PC-9 (cell line): ENCODE data around the gene ZNF37A. TPM values are rescaled to one million over a fixed set of nuclear protein-coding genes. Genes with fewer than 3 reads are reported as not detected.
"Not testable (repeated sequence)": the region's sequence is repeated elsewhere in the genome, so short reads cannot be mapped to it uniquely, and the experiment has no call there.

ENCODE experiments used
- BruUV-seq: library from RNA; stranded (reverse); fragments of 400-500 nt; replicated peaks from 2 replicates; lab custom pipeline; 2021; lab: Mats Ljungman, UMichigan
- CTCF ChIA-PET: fragments of 300-600 bp; sonication (Branson Sonifier 250); formaldehyde crosslinking; loops from one replicate; lab custom pipeline; 2022; ENCODE audit warnings: antibody characterized with exemption; lab: Charles Lee
- POLR2A ChIA-PET: fragments of 300-600 bp; sonication (Branson Sonifier 250); formaldehyde crosslinking; loops from one replicate; lab custom pipeline; 2022; ENCODE audit warnings: antibody characterized with exemption; ENCODE audit not compliant: unreplicated experiment; lab: Charles Lee
- DNase-seq, 2 experiments: peaks; one replicate each; pipeline versions ENCODE4 v3.0.0 to v3.0.0-alpha.2; 2015 to 2022; ENCODE audit warnings: mixed read lengths in 1 of 2
- H2AFZ ChIP-seq: fragments of 200-600 bp; sonication (generic); 2 replicates; pipeline ENCODE4 v1.8.1; 2017; ENCODE audit warnings: antibody characterized with exemption
- H3F3A ChIP-seq: fragments of 200-600 bp; sonication (generic); 2 replicates; pipeline ENCODE4 v1.8.1; 2017; ENCODE audit warnings: antibody characterized with exemption, mild to moderate bottlenecking, low read depth; ENCODE audit not compliant: insufficient read depth
- H3K27ac ChIP-seq: fragments of 200-600 bp; sonication (generic); 2 replicates; pipeline ENCODE4 v1.6.1; 2016; ENCODE audit warnings: mixed run types
- H3K27me3 ChIP-seq: fragments of 200-600 bp; sonication (generic); 2 replicates; pipeline ENCODE4 v1.6.1; 2016; ENCODE audit warnings: low read depth, mixed run types; ENCODE audit not compliant: insufficient read depth
- H3K36me3 ChIP-seq: fragments of 200-600 bp; sonication (generic); 2 replicates; pipeline ENCODE4 v1.6.1; 2016; ENCODE audit warnings: low read depth, mixed run types
- H3K4me1 ChIP-seq: fragments of 200-600 bp; sonication (generic); replicated peaks from 2 replicates; pipeline ENCODE4 v1.6.1; 2016; ENCODE audit warnings: mixed run types; ENCODE audit not compliant: insufficient read depth
- H3K4me2 ChIP-seq: fragments of 200-600 bp; sonication (generic); 2 replicates; pipeline ENCODE4 v1.6.1; 2017; ENCODE audit warnings: mixed run types
- H3K4me3 ChIP-seq: fragments of 200-600 bp; sonication (generic); 2 replicates; pipeline ENCODE4 v1.6.1; 2016; ENCODE audit warnings: mixed run types
- H3K79me2 ChIP-seq: fragments of 200-600 bp; sonication (generic); 2 replicates; pipeline ENCODE4 v1.6.1; 2017; ENCODE audit warnings: low read depth, mixed run types
- H3K9me2 ChIP-seq: fragments of 200-600 bp; sonication (generic); 2 replicates; pipeline ENCODE4 v1.8.1; 2017; ENCODE audit warnings: mild to moderate bottlenecking; ENCODE audit not compliant: insufficient read depth
- H3K9me3 ChIP-seq: fragments of 200-600 bp; sonication (generic); 2 replicates; pipeline ENCODE4 v1.8.1; 2016; ENCODE audit warnings: low read depth; ENCODE audit not compliant: insufficient read depth
- H4K20me1 ChIP-seq: fragments of 200-600 bp; sonication (generic); 2 replicates; pipeline ENCODE4 v1.8.1; 2017; ENCODE audit not compliant: insufficient read depth
- CTCF ChIP-seq: fragments of 200-600 bp; sonication (generic); conservative IDR thresholded peaks from 2 replicates; pipeline ENCODE4 v1.6.1; 2017; ENCODE audit warnings: mixed run types, antibody characterized with exemption, mild to moderate bottlenecking, moderate library complexity
- EZH2 ChIP-seq: fragments of 200-600 bp; sonication (generic); IDR thresholded peaks from 2 replicates; pipeline ENCODE4 v1.8.0; 2017; ENCODE audit warnings: antibody characterized with exemption, low read depth
- intact Hi-C: fragments of 100-400 bp; cut with micrococcal nuclease; formaldehyde crosslinking; loops from one replicate; pipeline ENCODE4 v1.10.0; 2022; ENCODE audit not compliant: unreplicated experiment
- total RNA-seq: library from RNA; stranded (reverse); gene quantifications from 2 replicates; pipeline ENCODE4 v1.2.3, GENCODE V29; 2021

ZNF37A gene
- total RNA-seq, 1 experiment from 2014 or later: 5.8 TPM

GRCh38 chr10:38146579-38147333 is 52.6 kb downstream of the ZNF37A start:
- no peak for DNase-seq
- no peaks in the 10 kb centered on the region for H3K36me3 ChIP-seq
- TF ChIP-seq CTCF (no peak), EZH2 (no peak)
- H4K20me1 ChIP-seq: no peaks in the 10 kb centered on the region
- no peaks in the 10 kb centered on the region for H3K79me2 ChIP-seq
- H3K4me2 ChIP-seq: no peak overlapping the region
- H3K27me3 ChIP-seq: no peaks in the 10 kb centered on the region
- no TSS peak for BruUV-seq
- no peak overlapping the region for H2AFZ ChIP-seq
- CTCF ChIA-PET: no interaction called here
- POLR2A ChIA-PET: no interaction called here
- no peaks in the 10 kb centered on the region for H3K9me3 ChIP-seq
- no peak overlapping the region for H3K4me3 ChIP-seq
- H3K27ac ChIP-seq: no peak overlapping the region
- H3K4me1 ChIP-seq: no peaks in the 10 kb centered on the region
- no peaks in the 10 kb centered on the region for H3F3A ChIP-seq
- intact Hi-C loops: no loop called here
- no peaks in the 10 kb centered on the region for H3K9me2 ChIP-seq

GRCh38 chr10:38147686-38148085 is 53.5 kb downstream of the ZNF37A start:
- no peaks in the 10 kb centered on the region for H3K36me3 ChIP-seq
- intact Hi-C loops: no loop called here
- POLR2A ChIA-PET: no interaction called here

GRCh38 chr10:38150891-38151463 is 56.8 kb downstream of the ZNF37A start:
- intact Hi-C loops, H3K79me2 ChIP-seq, H3K9me3 ChIP-seq, POLR2A ChIA-PET, H3K4me1 ChIP-seq, CTCF ChIA-PET, H3F3A ChIP-seq, H2AFZ ChIP-seq, H3K36me3 ChIP-seq, H3K4me3 ChIP-seq, BruUV-seq, H3K27ac ChIP-seq, H3K27me3 ChIP-seq, DNase-seq, H3K9me2 ChIP-seq, H3K4me2 ChIP-seq, H4K20me1 ChIP-seq: not testable (repeated sequence)

More at GRCh38 chr10:38147686-38148085, 53.5 kb downstream of the ZNF37A start:
- H2AFZ ChIP-seq: no peak overlapping the region
- H3K4me1 ChIP-seq: no peaks in the 10 kb centered on the region
- H3F3A ChIP-seq: no peaks in the 10 kb centered on the region
- no peak overlapping the region for H3K27ac ChIP-seq
- no peak for DNase-seq
- no peak overlapping the region for H3K4me2 ChIP-seq
- no TSS peak for BruUV-seq
- no peaks in the 10 kb centered on the region for H3K9me2 ChIP-seq
- no peaks in the 10 kb centered on the region for H3K27me3 ChIP-seq
- TF ChIP-seq EZH2 (no peak), CTCF (no peak)
- H3K79me2 ChIP-seq: no peaks in the 10 kb centered on the region
- no peaks in the 10 kb centered on the region for H4K20me1 ChIP-seq
- CTCF ChIA-PET: no interaction called here
- H3K4me3 ChIP-seq: no peak overlapping the region
- no peaks in the 10 kb centered on the region for H3K9me3 ChIP-seq
